ENCODE measurements around the gene ZNF280C. TPM values are rescaled to one million over a fixed set of nuclear protein-coding genes. Genes with fewer than 3 reads are reported as not detected.

The ZNF280C gene
- total RNA-seq, 1 experiment from 2014 or later = 15.0 TPM

- ATAC-seq (no peak), DNase-seq (ENCODE audit: low spot score) (no peak)
- ChIA-PET CTCF (no interaction called here), POLR2A (no interaction called here)
- Mint-ChIP-seq H3K27me3 (ENCODE audit: low read depth) (no peaks in the 10 kb centered on the region), H3K9me3 (peaks cover 23% of the 10 kb centered on the region), H3K4me3 (no peak overlapping the region), H3K4me1 (no peaks in the 10 kb centered on the region), H3K36me3 (peaks cover 14% of the 10 kb centered on the region; the same call in 1 of the 2 replicates), H3K27ac (no peak overlapping the region)
- TF ChIP-seq CREM (CRISPR knock-in tag; IDR thresholded peaks at IDR 0.05) (no peak), KAT7 (CRISPR knock-in tag; IDR thresholded peaks at IDR 0.05; ENCODE audit: borderline replicate concordance) (no peak), NR3C1 (CRISPR knock-in tag; conservative IDR thresholded peaks at IDR 0.05; ENCODE audit: low read depth) (no peak), ZNF423 (CRISPR knock-in tag; IDR thresholded peaks at IDR 0.05) (no peak), AR (CRISPR knock-in tag; IDR thresholded peaks at IDR 0.05) (no peak), ZNF281 (CRISPR knock-in tag; IDR thresholded peaks at IDR 0.05) (no peak), ZNF121 (CRISPR knock-in tag; IDR thresholded peaks at IDR 0.05) (no peak), ZNF396 (CRISPR knock-in tag; IDR thresholded peaks at IDR 0.05; ENCODE audit: borderline replicate concordance) (no peak), GTF2I (CRISPR knock-in tag; conservative IDR thresholded peaks at IDR 0.05) (no peak), HMGXB4 (CRISPR knock-in tag; IDR thresholded peaks at IDR 0.05) (no peak), CREB1 (CRISPR knock-in tag; IDR thresholded peaks at IDR 0.05) (no peak), NFE2L1 (CRISPR knock-in tag; IDR thresholded peaks at IDR 0.05) (no peak)
- TF ChIP-seq, protein P1, sequence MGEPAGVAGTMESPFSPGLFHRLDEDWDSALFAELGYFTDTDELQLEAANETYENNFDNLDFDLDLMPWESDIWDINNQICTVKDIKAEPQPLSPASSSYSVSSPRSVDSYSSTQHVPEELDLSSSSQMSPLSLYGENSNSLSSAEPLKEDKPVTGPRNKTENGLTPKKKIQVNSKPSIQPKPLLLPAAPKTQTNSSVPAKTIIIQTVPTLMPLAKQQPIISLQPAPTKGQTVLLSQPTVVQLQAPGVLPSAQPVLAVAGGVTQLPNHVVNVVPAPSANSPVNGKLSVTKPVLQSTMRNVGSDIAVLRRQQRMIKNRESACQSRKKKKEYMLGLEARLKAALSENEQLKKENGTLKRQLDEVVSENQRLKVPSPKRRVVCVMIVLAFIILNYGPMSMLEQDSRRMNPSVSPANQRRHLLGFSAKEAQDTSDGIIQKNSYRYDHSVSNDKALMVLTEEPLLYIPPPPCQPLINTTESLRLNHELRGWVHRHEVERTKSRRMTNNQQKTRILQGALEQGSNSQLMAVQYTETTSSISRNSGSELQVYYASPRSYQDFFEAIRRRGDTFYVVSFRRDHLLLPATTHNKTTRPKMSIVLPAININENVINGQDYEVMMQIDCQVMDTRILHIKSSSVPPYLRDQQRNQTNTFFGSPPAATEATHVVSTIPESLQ (CRISPR knock-in tag; IDR thresholded peaks at IDR 0.05) = no peak
- TF ChIP-seq, protein P2, sequence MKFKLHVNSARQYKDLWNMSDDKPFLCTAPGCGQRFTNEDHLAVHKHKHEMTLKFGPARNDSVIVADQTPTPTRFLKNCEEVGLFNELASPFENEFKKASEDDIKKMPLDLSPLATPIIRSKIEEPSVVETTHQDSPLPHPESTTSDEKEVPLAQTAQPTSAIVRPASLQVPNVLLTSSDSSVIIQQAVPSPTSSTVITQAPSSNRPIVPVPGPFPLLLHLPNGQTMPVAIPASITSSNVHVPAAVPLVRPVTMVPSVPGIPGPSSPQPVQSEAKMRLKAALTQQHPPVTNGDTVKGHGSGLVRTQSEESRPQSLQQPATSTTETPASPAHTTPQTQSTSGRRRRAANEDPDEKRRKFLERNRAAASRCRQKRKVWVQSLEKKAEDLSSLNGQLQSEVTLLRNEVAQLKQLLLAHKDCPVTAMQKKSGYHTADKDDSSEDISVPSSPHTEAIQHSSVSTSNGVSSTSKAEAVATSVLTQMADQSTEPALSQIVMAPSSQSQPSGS (CRISPR knock-in tag; IDR thresholded peaks at IDR 0.05; ENCODE audit: borderline replicate concordance, low read depth) = no peak
Observed at GRCh38 chrX:130295519-130296296, 27.0 kb upstream of the ZNF280C start.

Data from WTC11 (cell line).